Kidney (tissue), 14 donors: ENCODE data around the gene TMEM252. TPM values are rescaled to one million over a fixed set of nuclear protein-coding genes. Genes with fewer than 3 reads are reported as not detected.
A peak's percentile ranks its signal among the peaks of the same experiment; 100 is the strongest.

ENCODE experiments used
- DNase-seq, 5 donors: peaks; one replicate each; pipeline ENCODE4 v3.0.0-alpha.2; 2013 to 2020
- FAIRE-seq: peaks from 2 replicates; lab custom pipeline; 2012; peaks lifted over from hg19 to GRCh38; lab: Jason Lieb, UNC
- H3K27ac ChIP-seq, 2 donors: one replicate each; pipeline ENCODE4 v1.7.0; 2013; ENCODE audit warnings: low read depth in 2 of 2, low read length in 2 of 2, inconsistent platforms in 1 of 2
- H3K27me3 ChIP-seq: one replicate; pipeline ENCODE4 v1.7.1; 2013; ENCODE audit warnings: low read length, inconsistent platforms; ENCODE audit not compliant: control insufficient read depth, insufficient read depth
- H3K36me3 ChIP-seq, 3 donors: one replicate each; pipeline versions ENCODE4 v1.7.0 to v1.7.1; 2013; ENCODE audit warnings: low read length in 3 of 3, control low read depth in 1 of 3, inconsistent platforms in 1 of 3; ENCODE audit not compliant: insufficient read depth in 3 of 3, control insufficient read depth in 2 of 3
- H3K4me1 ChIP-seq, 3 donors: one replicate each; pipeline versions ENCODE4 v1.7.0 to v1.7.1; 2013; ENCODE audit warnings: low read length in 3 of 3, inconsistent platforms in 1 of 3, low read depth in 1 of 3; ENCODE audit not compliant: control insufficient read depth in 2 of 3, insufficient read depth in 2 of 3
- H3K4me3 ChIP-seq, 3 donors: one replicate each; pipeline versions ENCODE4 v1.7.0 to v1.8.1; 2013; ENCODE audit warnings: low read length in 3 of 3, control low read depth in 1 of 3, inconsistent platforms in 1 of 3
- H3K9ac ChIP-seq, 3 donors: one replicate each; pipeline versions ENCODE4 v1.7.0 to v1.7.1; 2013; ENCODE audit warnings: low read length in 3 of 3, control low read depth in 1 of 3, inconsistent platforms in 1 of 3
- H3K9me3 ChIP-seq, 3 donors: one replicate each; pipeline versions ENCODE4 v1.7.0 to v1.7.1; 2013; ENCODE audit warnings: low read length in 3 of 3, control low read depth in 1 of 3, inconsistent platforms in 1 of 3; ENCODE audit not compliant: control insufficient read depth in 2 of 3, insufficient read depth in 1 of 3
- intact Hi-C: fragments of 100-400 bp; cut with DNase I; formaldehyde crosslinking; loops from one replicate; pipeline ENCODE4 v1.11.1; 2022
- polyA plus RNA-seq: library from polyadenylated mRNA; stranded (reverse); fragments of 350-450 nt; fragmentation: Illumina TruSeq; extraction: RNeasy Lipid Tissue Mini Kit (QIAGEN cat#74804); gene quantifications from one replicate; pipeline ENCODE4 v1.2.3, GENCODE V29; 2014; ENCODE audit warnings: low read depth, low replicate concordance; ENCODE audit not compliant: insufficient read depth
- total RNA-seq: library from RNA; stranded (reverse); fragmentation: NEBNext Ultra II Directional; extraction: Animal tissue kit (Norgen Biotek cat#: 25700); gene quantifications from one replicate; pipeline ENCODE4 v1.2.1, GENCODE V29; 2021
- TF ChIP-seq, protein P1 (sequence below): IDR thresholded peaks from 3 replicates; pipeline ENCODE4 v1.5.1; 2012; ENCODE audit warnings: mild to moderate bottlenecking, moderate library complexity, borderline replicate concordance; ENCODE audit not compliant: insufficient read depth; ENCODE audit errors: extremely low read depth
- donor health status: control.
- donor health status: control.
- donor health status: control.
- donor health status: control.
- donor health status: control.
- donor health status: DM: yes; HTN: yes; CAD: no.
- donor health status: Normal renal cell carcinoma (clear cell type).

Gene TMEM252
- total and polyA plus RNA-seq, 2 donors from 2014 or later = 3.4 to 111 TPM

DNA sequence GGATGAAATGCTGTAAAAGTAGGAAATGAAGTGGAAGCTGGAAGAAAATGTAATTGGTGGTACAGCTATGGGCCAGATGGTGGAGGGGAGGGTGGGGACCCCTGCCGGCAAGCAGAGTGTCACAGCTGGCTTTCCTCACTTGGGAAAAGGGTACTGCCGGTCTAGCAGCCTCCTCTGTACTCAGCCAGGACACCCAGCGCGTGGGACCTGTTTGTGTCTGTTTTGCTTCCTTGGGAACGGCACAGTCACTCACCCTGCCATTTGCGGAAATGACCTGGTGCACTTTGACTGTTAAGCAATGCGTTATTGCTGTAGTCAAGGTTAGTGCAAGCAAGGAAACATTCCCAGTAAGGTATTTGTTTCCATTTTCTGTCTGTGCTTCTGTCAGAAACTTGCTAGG lies 10.1 kb downstream of the TMEM252 start:
- Histone ChIP-seq H3K27ac (no peak overlapping the region), H3K4me1 (peaks cover 0 to 10% (median 3%) of the 10 kb centered on the region in 3 donors), H3K4me3 (no peak overlapping the region), H3K9ac (no peak overlapping the region), H3K27me3 (no peaks in the 10 kb centered on the region), H3K9me3 (no peaks in the 10 kb centered on the region), H3K36me3 (no peaks in the 10 kb centered on the region)
- DNase-seq (peak; percentile 83 to 95 (median 92)), FAIRE-seq (no peak)
- TF ChIP-seq, protein P1, sequence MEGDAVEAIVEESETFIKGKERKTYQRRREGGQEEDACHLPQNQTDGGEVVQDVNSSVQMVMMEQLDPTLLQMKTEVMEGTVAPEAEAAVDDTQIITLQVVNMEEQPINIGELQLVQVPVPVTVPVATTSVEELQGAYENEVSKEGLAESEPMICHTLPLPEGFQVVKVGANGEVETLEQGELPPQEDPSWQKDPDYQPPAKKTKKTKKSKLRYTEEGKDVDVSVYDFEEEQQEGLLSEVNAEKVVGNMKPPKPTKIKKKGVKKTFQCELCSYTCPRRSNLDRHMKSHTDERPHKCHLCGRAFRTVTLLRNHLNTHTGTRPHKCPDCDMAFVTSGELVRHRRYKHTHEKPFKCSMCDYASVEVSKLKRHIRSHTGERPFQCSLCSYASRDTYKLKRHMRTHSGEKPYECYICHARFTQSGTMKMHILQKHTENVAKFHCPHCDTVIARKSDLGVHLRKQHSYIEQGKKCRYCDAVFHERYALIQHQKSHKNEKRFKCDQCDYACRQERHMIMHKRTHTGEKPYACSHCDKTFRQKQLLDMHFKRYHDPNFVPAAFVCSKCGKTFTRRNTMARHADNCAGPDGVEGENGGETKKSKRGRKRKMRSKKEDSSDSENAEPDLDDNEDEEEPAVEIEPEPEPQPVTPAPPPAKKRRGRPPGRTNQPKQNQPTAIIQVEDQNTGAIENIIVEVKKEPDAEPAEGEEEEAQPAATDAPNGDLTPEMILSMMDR = peak; percentile 12
- intact Hi-C loops = no loop called here

DNA sequence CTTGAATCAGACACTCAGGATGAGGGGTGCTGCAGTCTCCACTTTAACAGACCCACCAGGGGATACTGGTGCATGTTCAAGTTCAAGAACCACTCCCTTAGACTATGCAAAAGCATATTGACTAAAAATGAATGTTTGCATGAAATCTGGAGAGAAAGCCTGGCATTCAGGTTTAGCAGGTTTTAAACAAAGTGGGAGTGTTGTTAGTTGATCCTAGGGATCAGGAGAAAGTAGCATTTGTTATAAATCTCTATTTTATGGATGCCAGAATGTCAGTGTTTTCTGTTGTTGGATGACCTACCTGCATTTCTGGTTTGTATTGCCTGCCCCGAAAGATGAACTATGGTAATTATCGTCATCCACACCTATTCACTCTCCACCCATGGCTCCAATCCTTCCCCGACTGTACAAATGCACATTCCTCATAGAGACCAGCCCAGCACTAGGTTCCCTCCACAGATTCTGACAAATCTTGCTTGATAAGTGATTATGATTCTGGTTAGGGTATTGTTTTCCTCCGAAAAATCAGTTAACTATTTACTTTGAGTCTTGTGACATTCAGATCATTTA lies 17.2 kb downstream of the TMEM252 start:
- no peaks in the 10 kb centered on the region for H3K27me3 ChIP-seq
- H3K9ac ChIP-seq = no peak overlapping the region
- FAIRE-seq = no peak
- intact Hi-C loops = no loop called here
- H3K27ac ChIP-seq = no peak overlapping the region
- H3K9me3 ChIP-seq = no peaks in the 10 kb centered on the region
- H3K36me3 ChIP-seq = no peaks in the 10 kb centered on the region
- H3K4me1 ChIP-seq = no peaks in the 10 kb centered on the region
- TF ChIP-seq, protein P1 = no peak
- no peak overlapping the region for H3K4me3 ChIP-seq
- DNase-seq = peak in 2 of 5 donors; percentile 59 to 60

DNA sequence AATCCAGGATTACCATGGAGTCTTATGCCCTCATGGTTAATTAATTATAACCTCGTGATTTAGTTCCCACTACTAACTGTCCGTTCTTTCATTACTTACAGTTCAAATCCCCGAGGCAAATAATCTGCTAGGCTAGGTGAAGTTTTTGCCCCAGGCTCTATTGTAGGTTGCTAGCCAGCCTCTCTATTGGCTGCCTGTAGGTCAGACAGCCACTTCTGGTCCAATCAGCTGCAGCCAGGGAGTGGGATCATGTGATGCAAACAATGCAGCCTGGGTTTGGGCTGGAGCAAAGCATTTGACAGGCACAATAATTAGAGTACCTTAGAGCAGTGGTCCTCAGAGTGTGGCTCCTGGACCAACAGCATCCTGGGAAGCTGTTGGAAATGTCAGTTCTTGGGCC lies 17.7 kb downstream of the TMEM252 start:
- FAIRE-seq (no peak), DNase-seq (no peak)
- Histone ChIP-seq H3K9me3 (peaks cover 0 to under 1% (median 0%) of the 10 kb centered on the region in 3 donors), H3K36me3 (no peaks in the 10 kb centered on the region), H3K4me3 (no peak overlapping the region), H3K27ac (no peak overlapping the region), H3K27me3 (no peaks in the 10 kb centered on the region), H3K4me1 (no peaks in the 10 kb centered on the region), H3K9ac (no peak overlapping the region)
- TF ChIP-seq, protein P1 = no peak
- intact Hi-C loops = no loop called here

DNA sequence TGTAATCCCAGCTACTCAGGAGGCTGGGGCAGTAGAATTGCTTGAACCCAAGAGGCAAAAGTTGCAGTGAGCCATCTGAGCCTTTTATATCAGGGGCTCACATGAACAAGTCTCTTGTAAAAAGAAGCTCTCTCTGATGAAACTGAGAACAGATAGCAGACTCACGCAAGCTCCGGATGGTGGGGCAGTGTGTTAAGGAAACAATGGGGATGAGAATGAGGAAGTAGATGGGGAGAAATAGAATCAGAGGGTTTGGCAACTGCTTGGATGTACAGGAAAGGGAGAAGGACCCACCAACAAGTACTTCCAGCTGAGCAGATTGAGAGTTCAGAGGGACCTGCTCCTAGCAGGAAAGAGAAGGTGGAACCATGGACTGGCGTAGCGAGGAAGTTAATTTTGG lies 18.6 kb downstream of the TMEM252 start:
- H3K9ac ChIP-seq = no peak overlapping the region
- no peak for DNase-seq
- intact Hi-C loops = no loop called here
- no peaks in the 10 kb centered on the region for H3K36me3 ChIP-seq
- no peak overlapping the region for H3K4me3 ChIP-seq
- H3K27ac ChIP-seq = no peak overlapping the region
- no peak for FAIRE-seq
- H3K9me3 ChIP-seq = peaks cover 0 to 3% (median 0%) of the 10 kb centered on the region in 3 donors
- TF ChIP-seq, protein P1 = no peak
- H3K27me3 ChIP-seq = no peaks in the 10 kb centered on the region
- H3K4me1 ChIP-seq = no peaks in the 10 kb centered on the region
